Measurements from ENCODE around the gene PEX16.

DNA sequence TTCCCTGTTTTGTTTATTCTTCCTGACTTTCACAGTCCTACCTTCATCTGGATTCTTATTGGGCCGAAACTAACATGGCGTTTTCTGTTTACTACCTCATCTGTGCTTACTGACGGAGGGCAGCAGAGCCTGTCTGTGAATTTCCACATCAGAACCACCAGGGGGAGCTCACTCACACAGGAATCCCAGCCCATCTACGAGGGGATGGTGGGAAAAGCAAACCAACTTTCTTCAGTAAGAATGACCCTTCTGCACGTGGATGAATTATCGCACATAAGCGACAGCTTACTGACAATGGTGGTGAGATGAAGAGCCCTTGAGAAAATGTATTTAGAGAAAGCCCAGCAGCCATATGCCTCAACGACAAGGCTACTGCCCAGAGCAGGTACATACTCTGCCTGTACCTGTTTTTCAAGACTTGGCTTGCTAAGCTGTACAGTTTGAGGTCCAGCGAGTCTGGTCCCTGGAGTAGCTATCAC, 47.3 kb upstream of the PEX16 start:
- TF ChIP-seq POLR2AphosphoS5 (IDR thresholded peaks at IDR 0.05; ENCODE audit: low read depth, low read length) (no peak), POLR2A (IDR thresholded peaks at IDR 0.05; ENCODE audit: low read depth, low read length) (no peak), TAF1 (IDR thresholded peaks at IDR 0.05; ENCODE audit: borderline replicate concordance, low read depth, low read length) (no peak)
